ENCODE measurements around the gene CH25H. TPM values are rescaled to one million over a fixed set of nuclear protein-coding genes. Genes with fewer than 3 reads are reported as not detected.
"Not testable (repeated sequence)": the region's sequence is repeated elsewhere in the genome, so short reads cannot be mapped to it uniquely, and the experiment has no call there.

CH25H gene
- total RNA-seq, 1 donor from 2014 or later = 0.25 TPM

- no peak for TF ChIP-seq CTCF (IDR thresholded peaks at IDR 0.05; ENCODE audit: partially characterized antibody, unreplicated experiment)
- Mint-ChIP-seq H3K9me3 (ENCODE audit: unreplicated experiment) (peaks cover 5% of the 10 kb centered on the region), H3K36me3 (ENCODE audit: unreplicated experiment) (no peaks in the 10 kb centered on the region), H3K4me1 (ENCODE audit: low read depth, unreplicated experiment) (peaks cover 4% of the 10 kb centered on the region), H3K4me3 (ENCODE audit: unreplicated experiment) (no peak overlapping the region), H3K27me3 (ENCODE audit: unreplicated experiment) (peaks cover 8% of the 10 kb centered on the region), H3K27ac (ENCODE audit: unreplicated experiment) (no peak overlapping the region)
- no peak for DNase-seq
Observed at GRCh38 chr10:89202033-89202425, 5.1 kb downstream of the CH25H start.

GRCh38 chr10:89201345-89202032 lies 5.6 kb downstream of the CH25H start:
- Mint-ChIP-seq H3K9me3 (ENCODE audit: unreplicated experiment) (peaks cover 3% of the 10 kb centered on the region), H3K4me1 (ENCODE audit: low read depth, unreplicated experiment) (peaks cover 1% of the 10 kb centered on the region), H3K27ac (ENCODE audit: unreplicated experiment) (no peak overlapping the region), H3K4me3 (ENCODE audit: unreplicated experiment) (no peak overlapping the region), H3K27me3 (ENCODE audit: unreplicated experiment) (peaks cover 3% of the 10 kb centered on the region), H3K36me3 (ENCODE audit: unreplicated experiment) (no peaks in the 10 kb centered on the region)
- TF ChIP-seq CTCF (IDR thresholded peaks at IDR 0.05; ENCODE audit: partially characterized antibody, unreplicated experiment) = no peak
- DNase-seq = no peak

- Mint-ChIP-seq H3K4me3 (ENCODE audit: unreplicated experiment) (no peak overlapping the region), H3K4me1 (ENCODE audit: low read depth, unreplicated experiment) (no peaks in the 10 kb centered on the region), H3K36me3 (ENCODE audit: unreplicated experiment) (no peaks in the 10 kb centered on the region), H3K27ac (ENCODE audit: unreplicated experiment) (no peak overlapping the region), H3K9me3 (ENCODE audit: unreplicated experiment) (peaks cover 3% of the 10 kb centered on the region), H3K27me3 (ENCODE audit: unreplicated experiment) (no peaks in the 10 kb centered on the region)
- no peak for DNase-seq
- no peak for TF ChIP-seq CTCF (IDR thresholded peaks at IDR 0.05; ENCODE audit: partially characterized antibody, unreplicated experiment)
Observed at GRCh38 chr10:89197473-89197872, 9.6 kb downstream of the CH25H start.

- not testable (repeated sequence) for H3K4me1 Mint-ChIP-seq (ENCODE audit: low read depth, unreplicated experiment); H3K27ac Mint-ChIP-seq (ENCODE audit: unreplicated experiment); H3K27me3 Mint-ChIP-seq (ENCODE audit: unreplicated experiment); H3K9me3 Mint-ChIP-seq (ENCODE audit: unreplicated experiment); H3K36me3 Mint-ChIP-seq (ENCODE audit: unreplicated experiment); DNase-seq; H3K4me3 Mint-ChIP-seq (ENCODE audit: unreplicated experiment)
Observed at GRCh38 chr10:89191301-89191700, 15.8 kb downstream of the CH25H start.

GRCh38 chr10:89189211-89189734 lies 17.8 kb downstream of the CH25H start:
- TF ChIP-seq CTCF (IDR thresholded peaks at IDR 0.05; ENCODE audit: partially characterized antibody, unreplicated experiment) = no peak
- Mint-ChIP-seq H3K4me1 (ENCODE audit: low read depth, unreplicated experiment) (no peaks in the 10 kb centered on the region), H3K36me3 (ENCODE audit: unreplicated experiment) (no peaks in the 10 kb centered on the region), H3K9me3 (ENCODE audit: unreplicated experiment) (no peaks in the 10 kb centered on the region), H3K27ac (ENCODE audit: unreplicated experiment) (no peak overlapping the region), H3K4me3 (ENCODE audit: unreplicated experiment) (no peak overlapping the region), H3K27me3 (ENCODE audit: unreplicated experiment) (no peaks in the 10 kb centered on the region)
- DNase-seq = no peak
